Islet precursor cell (in vitro differentiated cells): ENCODE results near the gene TNFSF8.

Source experiments
- DNase-seq: peaks from one replicate; pipeline ENCODE4 v3.0.0-alpha.2; 2018

TNFSF8 gene

GRCh38 chr9:114935119-114935518 lies 4.7 kb upstream of the TNFSF8 start:
- no peak for DNase-seq

- no peak for DNase-seq
Observed at GRCh38 chr9:114932502-114932901, 2.1 kb upstream of the TNFSF8 start.

DNA sequence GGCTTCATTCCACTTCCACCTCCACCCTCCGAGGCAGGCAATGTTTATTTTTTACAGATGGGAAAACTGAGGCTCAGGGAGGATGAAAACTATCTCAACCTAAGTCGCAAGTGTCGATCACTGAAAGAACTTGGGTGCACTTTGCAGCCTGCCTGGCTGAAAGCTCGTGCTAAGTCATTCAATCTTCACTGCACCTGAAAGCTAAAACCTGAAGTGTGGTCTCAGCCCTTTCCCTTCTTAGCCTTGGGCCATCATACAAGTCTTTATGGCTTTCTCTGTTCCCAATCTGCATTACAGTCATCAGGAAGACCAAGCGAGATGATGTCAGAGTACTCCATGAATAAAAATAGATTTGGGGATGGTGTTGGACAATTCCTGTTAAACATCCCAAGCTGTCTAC lies 1.0 kb upstream of the TNFSF8 start:
- peak; percentile 60 for DNase-seq

DNA sequence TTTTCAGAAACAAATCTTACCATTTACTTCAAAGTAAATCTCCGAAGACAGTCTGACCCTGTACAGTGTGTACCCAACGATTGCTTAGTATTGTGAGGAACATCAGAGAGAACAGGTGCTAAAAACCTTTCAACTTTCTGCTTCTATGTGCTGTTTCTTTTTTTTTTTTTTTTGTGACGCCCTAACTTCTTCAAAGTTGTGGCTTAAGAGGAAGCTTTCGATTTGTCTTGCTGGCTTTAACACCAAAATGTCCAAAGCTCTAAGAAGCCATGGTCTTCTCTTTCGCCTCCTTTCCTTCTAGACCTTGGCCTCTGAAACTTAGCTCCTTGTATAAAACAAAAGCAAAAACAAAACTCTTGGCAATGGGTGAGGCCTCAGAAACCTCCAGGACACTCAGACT lies 1.2 kb downstream of the TNFSF8 start:
- DNase-seq = no peak

DNA sequence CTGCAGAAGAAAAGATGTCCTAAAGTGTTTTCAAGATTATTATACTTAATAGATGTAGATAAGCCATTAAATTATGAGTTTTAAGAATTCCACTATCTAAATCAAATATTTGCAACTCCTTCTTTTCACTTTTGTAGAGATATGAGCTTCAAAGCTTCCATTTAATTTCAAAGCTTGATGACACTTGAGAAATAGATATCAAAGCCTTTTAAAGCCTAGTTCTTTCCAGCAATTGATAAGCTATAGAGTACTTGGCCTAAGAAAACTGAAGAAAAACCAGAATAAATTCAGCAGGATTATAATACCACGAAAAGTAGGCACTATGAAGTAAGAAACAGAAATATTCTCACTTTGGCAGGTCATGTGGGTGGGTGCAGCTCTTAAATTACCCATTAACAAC lies 1.7 kb downstream of the TNFSF8 start:
- no peak for DNase-seq

GRCh38 chr9:114928136-114928535 lies 2.3 kb downstream of the TNFSF8 start:
- DNase-seq = no peak

DNA sequence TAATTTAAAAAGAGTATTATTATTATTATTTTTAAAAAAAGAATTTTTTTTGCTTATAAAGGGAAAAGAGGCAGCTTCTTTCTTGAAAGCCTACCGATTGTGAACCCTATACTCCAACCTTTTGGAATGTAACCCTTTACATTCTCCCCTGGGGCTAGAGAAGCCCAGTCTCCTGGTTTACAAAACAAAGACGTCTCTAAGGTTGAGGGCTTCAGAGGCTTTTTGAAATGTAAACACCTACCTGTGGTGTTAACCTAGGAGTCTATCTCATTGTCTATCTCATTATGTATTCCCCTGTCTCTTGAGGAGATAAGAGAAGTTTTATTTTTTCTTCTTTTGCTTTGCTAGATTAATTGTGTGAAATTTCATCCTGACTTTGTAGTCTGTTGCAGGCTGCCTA lies 4.7 kb downstream of the TNFSF8 start:
- DNase-seq = peak; percentile 65

- no peak for DNase-seq
Observed at GRCh38 chr9:114925039-114925438, 5.4 kb downstream of the TNFSF8 start.

- no peak for DNase-seq
Observed at GRCh38 chr9:114924327-114924726, 6.1 kb downstream of the TNFSF8 start.

DNA sequence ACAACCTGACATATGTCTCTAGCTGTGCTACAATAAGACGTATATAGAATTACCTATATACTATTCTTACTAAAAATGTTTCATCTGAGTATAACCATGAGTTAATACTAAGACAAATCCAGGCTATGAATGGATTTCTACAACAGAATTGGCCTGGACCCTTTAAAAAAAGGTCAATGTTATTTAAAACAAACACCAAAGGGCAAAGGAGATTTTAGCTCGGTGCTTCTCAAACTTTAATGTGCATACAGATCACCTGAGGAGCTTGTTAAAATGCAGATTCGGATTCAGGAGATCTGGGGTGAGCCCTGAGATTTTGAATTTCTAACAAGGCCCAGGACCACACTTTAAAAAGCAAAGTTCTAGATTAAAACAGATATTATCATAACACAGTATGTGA lies 6.5 kb downstream of the TNFSF8 start:
- DNase-seq = no peak

DNA sequence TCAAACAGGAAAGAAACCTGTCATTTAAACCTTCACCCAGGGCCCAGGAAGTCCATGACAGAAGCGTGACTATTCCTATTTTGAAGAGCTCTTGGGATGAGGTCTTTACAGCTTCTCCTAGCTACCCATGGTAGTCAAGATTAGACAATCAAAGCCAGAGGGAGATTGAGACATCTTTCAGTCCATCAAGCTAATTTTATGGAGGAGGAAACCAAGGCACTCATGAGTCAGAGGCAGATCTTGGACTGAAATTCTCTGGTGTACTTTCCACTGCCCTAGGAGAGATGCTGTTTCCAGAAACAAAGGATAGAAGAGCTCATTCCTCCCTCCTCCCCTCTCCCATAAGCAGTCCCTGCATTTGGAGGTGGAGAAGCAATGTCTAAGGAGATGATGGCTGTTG lies 9.2 kb downstream of the TNFSF8 start:
- no peak for DNase-seq

DNA sequence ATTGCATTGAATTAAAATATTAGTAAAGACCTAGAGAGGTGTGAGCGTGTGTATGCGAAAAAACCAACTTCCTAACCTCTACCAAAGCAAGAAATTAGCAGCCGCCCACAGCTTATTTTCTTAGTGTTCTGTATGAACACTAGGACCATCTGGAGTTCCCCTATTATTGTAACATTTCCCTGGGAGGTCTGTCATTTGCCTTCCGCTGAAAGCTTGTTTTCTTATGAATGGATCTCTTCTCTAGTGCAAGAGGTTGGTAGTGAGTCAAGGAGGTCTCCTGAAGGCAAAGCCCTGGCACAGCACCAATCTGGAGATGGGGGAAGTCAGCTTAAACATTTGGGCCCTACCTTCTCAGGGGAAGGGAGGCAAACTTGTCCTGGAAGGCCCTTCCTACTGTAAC lies 10.8 kb downstream of the TNFSF8 start:
- no peak for DNase-seq

DNA sequence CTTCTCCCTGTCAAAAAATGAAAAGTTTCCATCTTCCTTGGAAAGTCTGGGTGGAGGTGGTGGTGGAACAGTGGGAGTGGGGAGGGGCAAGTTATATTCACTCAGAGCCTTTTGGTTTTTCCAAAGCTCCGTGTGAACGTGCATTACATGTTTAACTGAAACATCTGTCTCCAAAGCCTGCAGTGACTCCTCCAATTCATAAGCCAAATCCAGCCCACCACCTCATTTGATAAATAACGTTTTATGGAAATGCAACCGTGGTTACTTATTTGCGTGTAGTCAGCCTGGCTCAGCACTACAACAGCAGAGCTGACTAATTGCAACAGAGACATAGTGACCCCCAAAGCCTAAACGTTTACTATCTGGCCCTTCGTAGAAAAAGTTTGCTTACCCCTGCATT lies 13.9 kb downstream of the TNFSF8 start:
- DNase-seq = no peak

DNA sequence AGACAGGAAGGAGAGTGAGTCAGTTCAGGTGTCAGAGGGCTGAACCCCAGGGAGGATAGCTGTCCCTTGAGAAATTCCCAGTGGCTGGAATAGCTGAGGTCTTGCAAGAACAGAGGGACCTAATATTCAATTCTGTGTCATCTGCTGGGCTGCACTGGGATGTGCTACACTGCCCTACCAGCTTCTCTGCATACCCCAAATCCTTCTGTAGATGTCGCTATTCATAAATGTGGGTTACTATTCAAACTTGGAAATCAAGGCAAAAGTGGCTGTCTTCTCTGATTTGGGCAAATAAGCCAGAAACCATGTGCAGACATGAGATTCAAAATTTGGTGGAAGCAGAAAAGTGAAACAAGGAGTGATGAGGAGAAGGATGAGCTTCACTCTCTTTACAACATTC lies 16.3 kb downstream of the TNFSF8 start:
- no peak for DNase-seq

- DNase-seq = no peak
Observed at GRCh38 chr9:114913656-114914055, 16.7 kb downstream of the TNFSF8 start.

GRCh38 chr9:114913217-114913616 lies 17.2 kb downstream of the TNFSF8 start:
- no peak for DNase-seq

DNA sequence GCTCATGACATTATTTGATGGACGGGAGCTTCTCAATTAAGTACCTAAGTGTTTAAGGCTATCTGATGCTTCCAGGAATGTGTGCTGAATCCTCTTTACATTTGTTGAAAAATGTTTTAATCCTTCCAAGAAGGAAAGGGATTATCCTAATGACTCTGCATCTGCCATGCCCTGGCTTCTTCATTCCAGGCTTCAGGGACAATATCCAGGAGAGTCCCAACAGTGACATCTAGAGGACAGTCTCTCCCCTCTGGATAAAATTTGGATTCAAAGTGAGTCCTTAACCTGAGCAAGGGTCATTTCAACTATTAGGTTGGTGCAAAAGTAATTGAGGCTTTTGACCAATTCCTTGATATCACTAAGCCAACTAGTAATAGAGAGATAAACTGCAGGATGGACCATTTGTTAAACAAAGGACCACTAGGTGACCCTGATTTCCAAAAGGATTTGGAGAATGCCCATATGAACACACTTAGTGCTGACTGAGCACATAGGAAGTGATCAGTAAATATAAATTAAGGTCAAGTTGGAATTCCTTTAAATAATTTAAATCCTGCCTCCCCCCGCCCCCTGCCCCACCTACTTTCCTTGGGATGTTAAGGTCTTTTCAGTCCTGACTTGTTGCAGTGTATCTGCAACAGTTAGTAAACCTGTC lies 19.1 kb downstream of the TNFSF8 start:
- DNase-seq = no peak

DNA sequence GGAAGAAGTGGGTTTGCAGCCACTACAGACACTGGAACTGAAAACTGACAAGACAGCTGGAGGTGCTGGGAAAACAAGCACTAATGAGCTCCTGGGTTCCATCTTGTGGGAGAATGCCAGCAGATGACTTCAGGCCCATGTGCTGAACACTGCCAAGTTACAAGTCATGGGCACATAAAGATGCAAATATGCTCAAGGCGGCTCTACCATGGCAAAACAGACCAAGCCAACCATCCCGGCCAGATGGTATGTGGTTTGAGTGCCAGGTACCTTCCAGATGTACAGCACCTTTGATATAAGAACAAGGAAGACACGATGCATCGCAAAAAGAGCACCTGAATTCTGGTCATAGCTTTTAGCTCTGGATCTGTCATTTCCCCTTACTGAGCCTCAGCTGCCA lies 19.9 kb downstream of the TNFSF8 start:
- no peak for DNase-seq

GRCh38 chr9:114909661-114910060 lies 20.7 kb downstream of the TNFSF8 start:
- no peak for DNase-seq

GRCh38 chr9:114908805-114909448 lies 21.5 kb downstream of the TNFSF8 start:
- peak; percentile 85 for DNase-seq

GRCh38 chr9:114908104-114908622 lies 22.2 kb downstream of the TNFSF8 start:
- DNase-seq = peak; percentile 99

DNA sequence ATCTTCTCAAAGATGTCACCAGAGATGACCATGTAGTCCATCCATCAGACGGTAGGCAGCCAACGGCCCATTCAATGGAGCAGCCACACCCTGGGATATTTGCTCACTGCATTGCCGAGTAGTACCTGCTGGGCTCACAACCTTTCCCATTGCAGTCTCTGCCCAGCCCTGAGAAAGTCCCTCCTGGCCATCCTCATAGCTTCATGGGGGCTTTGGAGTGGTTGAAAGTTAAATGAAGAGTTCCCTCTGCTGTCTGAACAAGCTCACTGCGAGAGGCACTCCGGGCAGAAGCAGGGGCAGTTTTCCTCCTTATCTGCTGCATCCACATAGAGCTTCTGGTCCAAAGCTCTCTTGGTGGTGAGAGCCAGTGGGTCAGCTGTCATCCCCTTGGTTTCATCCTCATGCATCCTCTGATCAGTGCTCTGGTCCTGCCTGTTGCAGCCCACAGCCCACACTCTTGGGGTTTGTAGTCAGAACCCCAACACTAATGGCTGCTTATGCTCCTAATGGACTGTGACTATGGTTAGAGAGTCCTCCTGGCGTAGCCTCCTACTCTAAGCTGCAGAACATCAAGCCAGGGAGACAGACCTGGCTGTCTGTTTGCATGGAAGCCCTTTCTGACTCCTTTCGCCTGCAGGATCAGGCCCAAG lies 23.3 kb downstream of the TNFSF8 start:
- DNase-seq = peak; percentile 93

GRCh38 chr9:114905170-114905940 lies 25.0 kb downstream of the TNFSF8 start:
- no peak for DNase-seq
